Measurements from ENCODE around the gene KRTAP5-6.

GRCh38 chr11:1650034-1650917 lies 46.7 kb upstream of the KRTAP5-6 start:
- TF ChIP-seq PKNOX1 (IDR thresholded peaks at IDR 0.05), result no peak
- TF ChIP-seq BHLHE40 (IDR thresholded peaks at IDR 0.05; ENCODE audit: borderline replicate concordance), result no peak
- no peak for TF ChIP-seq FOXK2 (IDR thresholded peaks at IDR 0.05)
- TF ChIP-seq SUZ12 (IDR thresholded peaks at IDR 0.05), result no peak
- TF ChIP-seq ARNT (IDR thresholded peaks at IDR 0.05), result no peak
- no peak for TF ChIP-seq SP1 (IDR thresholded peaks at IDR 0.05)
- TF ChIP-seq L3MBTL2 (conservative IDR thresholded peaks at IDR 0.05), result no peak
- TF ChIP-seq CTBP1 (IDR thresholded peaks at IDR 0.05; ENCODE audit: borderline replicate concordance), result no peak
- no peak for TF ChIP-seq HDGF (IDR thresholded peaks at IDR 0.05; ENCODE audit: borderline replicate concordance)
- no peak for TF ChIP-seq FOXA1 (IDR thresholded peaks at IDR 0.05)
